GM21423 (cell line): ENCODE data around the gene GRIK1.

ENCODE experiments used
- ATAC-seq: cut with Tn5 transposase; IDR thresholded peaks from one replicate; pipeline ENCODE4 v1.9.1; 2021; ENCODE audit warnings: mild to moderate bottlenecking, moderate library complexity; ENCODE audit not compliant: unreplicated experiment

The GRIK1 gene

GRCh38 chr21:29647353-29647781 is 292.4 kb downstream of the GRIK1 start:
- no peak for ATAC-seq

- no peak for ATAC-seq
Measured at GRCh38 chr21:29645666-29646553, 293.9 kb downstream of the GRIK1 start.

- no peak for ATAC-seq
Measured at GRCh38 chr21:29643289-29643688, 296.5 kb downstream of the GRIK1 start.

GRCh38 chr21:29642551-29643245 is 297.1 kb downstream of the GRIK1 start:
- ATAC-seq = no peak

- no peak for ATAC-seq
Measured at GRCh38 chr21:29641635-29642550, 297.9 kb downstream of the GRIK1 start.

GRCh38 chr21:29641001-29641634 is 298.7 kb downstream of the GRIK1 start:
- no peak for ATAC-seq

- ATAC-seq = no peak
Measured at GRCh38 chr21:29640080-29640508, 299.7 kb downstream of the GRIK1 start.

GRCh38 chr21:29639366-29640079 is 300.3 kb downstream of the GRIK1 start:
- ATAC-seq = no peak

- ATAC-seq = no peak
Measured at GRCh38 chr21:29638761-29639327, 301.0 kb downstream of the GRIK1 start.

- ATAC-seq = no peak
Measured at GRCh38 chr21:29638138-29638537, 301.7 kb downstream of the GRIK1 start.

- ATAC-seq = no peak
Measured at GRCh38 chr21:29637553-29637952, 302.2 kb downstream of the GRIK1 start.

GRCh38 chr21:29637134-29637533 is 302.7 kb downstream of the GRIK1 start:
- no peak for ATAC-seq

GRCh38 chr21:29634418-29634817 is 305.4 kb downstream of the GRIK1 start:
- ATAC-seq = no peak

- no peak for ATAC-seq
Measured at GRCh38 chr21:29633756-29634155, 306.0 kb downstream of the GRIK1 start.

- ATAC-seq = no peak
Measured at GRCh38 chr21:29630441-29630840, 309.4 kb downstream of the GRIK1 start.

GRCh38 chr21:29627905-29628304 is 311.9 kb downstream of the GRIK1 start:
- no peak for ATAC-seq

GRCh38 chr21:29626801-29627470 is 312.9 kb downstream of the GRIK1 start:
- ATAC-seq = no peak

GRCh38 chr21:29625990-29626389 is 313.8 kb downstream of the GRIK1 start:
- no peak for ATAC-seq

GRCh38 chr21:29624776-29625175 is 315.0 kb downstream of the GRIK1 start:
- ATAC-seq = no peak
